HL-60 (cell line): ENCODE results near the gene KCNMA1.

Experiments
- DNase-seq, 2 experiments: peaks; one replicate each; pipeline ENCODE4 v3.0.0-alpha.2; 2010 to 2020; ENCODE audit warnings: low read depth in 1 of 2, low spot score in 1 of 2
- H3K27ac ChIP-seq: fragments of 250-450 bp; sonication (Bioruptor Pico); replicated peaks from 2 replicates; pipeline ENCODE4 v1.5.1; 2020; ENCODE audit warnings: mild to moderate bottlenecking, moderate library complexity
- H3K27me3 ChIP-seq: fragments of 250-450 bp; sonication (Bioruptor Pico); 2 replicates; pipeline ENCODE4 v1.5.1; 2021; ENCODE audit warnings: mild to moderate bottlenecking, moderate library complexity; ENCODE audit not compliant: insufficient read depth, poor library complexity, severe bottlenecking
- H3K4me3 ChIP-seq: replicated peaks from 2 replicates; pipeline ENCODE4 v1.5.1; 2011; ENCODE audit warnings: mild to moderate bottlenecking, control low read depth, low read length; ENCODE audit not compliant: insufficient read depth
- GABPA ChIP-seq: IDR thresholded peaks from 2 replicates; pipeline ENCODE4 v1.6.1; 2012; ENCODE audit warnings: low read depth
- POLR2AphosphoS5 ChIP-seq: IDR thresholded peaks from 2 replicates; pipeline ENCODE4 v1.6.1; 2012; ENCODE audit warnings: low read depth
- SPI1 ChIP-seq: IDR thresholded peaks from 2 replicates; pipeline ENCODE4 v1.6.1; 2012; ENCODE audit warnings: low read depth, mild to moderate bottlenecking, borderline replicate concordance
- TF ChIP-seq, protein P1 (sequence below): IDR thresholded peaks from one replicate; pipeline ENCODE4 v1.5.1; 2011; ENCODE audit warnings: low read length, control low read depth, inconsistent platforms; ENCODE audit not compliant: insufficient read depth
- TF ChIP-seq, protein P2 (sequence below): IDR thresholded peaks from 2 replicates; pipeline ENCODE4 v1.6.1; 2012; ENCODE audit warnings: low read depth; ENCODE audit not compliant: insufficient replicate concordance

KCNMA1 gene

DNA sequence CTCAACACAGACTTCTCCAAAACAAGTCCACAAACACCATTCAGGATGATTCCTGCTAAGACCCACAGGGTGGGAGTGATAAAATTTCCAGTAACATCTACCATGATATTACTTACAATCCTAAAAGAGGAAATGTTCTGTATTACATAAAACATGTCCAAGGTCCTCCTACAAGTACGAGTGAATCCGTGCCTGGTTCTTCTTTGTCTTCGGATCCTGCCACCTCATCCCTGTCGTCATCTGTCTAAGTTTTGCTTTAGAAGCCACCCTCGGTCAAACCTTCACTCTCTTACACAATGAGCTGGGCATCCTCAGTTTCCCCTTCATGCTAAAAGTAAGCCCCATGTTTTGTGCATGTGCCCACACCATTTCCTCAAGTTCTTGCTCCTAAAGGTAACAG is 279.0 kb downstream of the KCNMA1 start:
- H3K27me3 ChIP-seq, result no peaks in the 10 kb centered on the region
- H3K4me3 ChIP-seq, result no peak overlapping the region
- no peak for DNase-seq
- H3K27ac ChIP-seq, result no peak overlapping the region
- TF ChIP-seq, protein P1, sequence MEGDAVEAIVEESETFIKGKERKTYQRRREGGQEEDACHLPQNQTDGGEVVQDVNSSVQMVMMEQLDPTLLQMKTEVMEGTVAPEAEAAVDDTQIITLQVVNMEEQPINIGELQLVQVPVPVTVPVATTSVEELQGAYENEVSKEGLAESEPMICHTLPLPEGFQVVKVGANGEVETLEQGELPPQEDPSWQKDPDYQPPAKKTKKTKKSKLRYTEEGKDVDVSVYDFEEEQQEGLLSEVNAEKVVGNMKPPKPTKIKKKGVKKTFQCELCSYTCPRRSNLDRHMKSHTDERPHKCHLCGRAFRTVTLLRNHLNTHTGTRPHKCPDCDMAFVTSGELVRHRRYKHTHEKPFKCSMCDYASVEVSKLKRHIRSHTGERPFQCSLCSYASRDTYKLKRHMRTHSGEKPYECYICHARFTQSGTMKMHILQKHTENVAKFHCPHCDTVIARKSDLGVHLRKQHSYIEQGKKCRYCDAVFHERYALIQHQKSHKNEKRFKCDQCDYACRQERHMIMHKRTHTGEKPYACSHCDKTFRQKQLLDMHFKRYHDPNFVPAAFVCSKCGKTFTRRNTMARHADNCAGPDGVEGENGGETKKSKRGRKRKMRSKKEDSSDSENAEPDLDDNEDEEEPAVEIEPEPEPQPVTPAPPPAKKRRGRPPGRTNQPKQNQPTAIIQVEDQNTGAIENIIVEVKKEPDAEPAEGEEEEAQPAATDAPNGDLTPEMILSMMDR, result no peak
- TF ChIP-seq GABPA (no peak), POLR2AphosphoS5 (no peak)

DNA sequence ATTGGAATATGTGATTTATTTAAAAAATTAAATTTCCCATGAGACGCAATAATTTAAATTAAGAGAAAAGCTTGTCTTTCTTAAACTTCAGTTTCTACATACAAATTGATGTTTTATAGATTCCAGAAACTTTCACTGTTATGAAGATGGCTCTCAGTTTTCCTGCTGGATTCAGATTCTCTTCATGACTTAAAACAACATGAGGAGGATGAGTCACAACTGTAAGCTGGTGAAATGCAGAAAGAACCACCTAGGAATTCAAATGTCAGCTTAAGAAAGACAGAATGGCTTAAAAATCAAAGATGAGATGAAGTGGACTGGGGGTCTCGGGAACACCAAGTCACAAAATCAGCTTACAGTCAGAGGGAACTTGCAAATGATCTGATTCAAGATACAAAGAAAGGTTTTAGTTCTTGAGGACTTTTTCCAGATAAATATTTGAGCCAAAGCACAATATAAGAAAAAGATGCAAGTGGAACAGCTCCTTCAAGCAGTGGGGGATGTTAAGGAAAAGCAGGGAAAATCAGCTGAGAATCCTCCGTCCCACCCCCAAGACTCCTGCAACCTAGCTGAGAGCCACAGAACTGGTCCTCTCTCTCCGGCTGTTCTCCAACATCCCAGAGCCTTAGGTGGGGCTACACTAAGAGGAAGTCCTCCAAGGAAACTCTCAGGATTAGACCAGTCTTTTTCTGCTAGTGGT is 279.8 kb downstream of the KCNMA1 start:
- H3K27me3 ChIP-seq, result no peaks in the 10 kb centered on the region
- DNase-seq, result no peak
- H3K27ac ChIP-seq, result no peak overlapping the region
- TF ChIP-seq SPI1 (no peak), GABPA (no peak), POLR2AphosphoS5 (no peak)
- TF ChIP-seq, protein P1, result no peak
- TF ChIP-seq, protein P2, sequence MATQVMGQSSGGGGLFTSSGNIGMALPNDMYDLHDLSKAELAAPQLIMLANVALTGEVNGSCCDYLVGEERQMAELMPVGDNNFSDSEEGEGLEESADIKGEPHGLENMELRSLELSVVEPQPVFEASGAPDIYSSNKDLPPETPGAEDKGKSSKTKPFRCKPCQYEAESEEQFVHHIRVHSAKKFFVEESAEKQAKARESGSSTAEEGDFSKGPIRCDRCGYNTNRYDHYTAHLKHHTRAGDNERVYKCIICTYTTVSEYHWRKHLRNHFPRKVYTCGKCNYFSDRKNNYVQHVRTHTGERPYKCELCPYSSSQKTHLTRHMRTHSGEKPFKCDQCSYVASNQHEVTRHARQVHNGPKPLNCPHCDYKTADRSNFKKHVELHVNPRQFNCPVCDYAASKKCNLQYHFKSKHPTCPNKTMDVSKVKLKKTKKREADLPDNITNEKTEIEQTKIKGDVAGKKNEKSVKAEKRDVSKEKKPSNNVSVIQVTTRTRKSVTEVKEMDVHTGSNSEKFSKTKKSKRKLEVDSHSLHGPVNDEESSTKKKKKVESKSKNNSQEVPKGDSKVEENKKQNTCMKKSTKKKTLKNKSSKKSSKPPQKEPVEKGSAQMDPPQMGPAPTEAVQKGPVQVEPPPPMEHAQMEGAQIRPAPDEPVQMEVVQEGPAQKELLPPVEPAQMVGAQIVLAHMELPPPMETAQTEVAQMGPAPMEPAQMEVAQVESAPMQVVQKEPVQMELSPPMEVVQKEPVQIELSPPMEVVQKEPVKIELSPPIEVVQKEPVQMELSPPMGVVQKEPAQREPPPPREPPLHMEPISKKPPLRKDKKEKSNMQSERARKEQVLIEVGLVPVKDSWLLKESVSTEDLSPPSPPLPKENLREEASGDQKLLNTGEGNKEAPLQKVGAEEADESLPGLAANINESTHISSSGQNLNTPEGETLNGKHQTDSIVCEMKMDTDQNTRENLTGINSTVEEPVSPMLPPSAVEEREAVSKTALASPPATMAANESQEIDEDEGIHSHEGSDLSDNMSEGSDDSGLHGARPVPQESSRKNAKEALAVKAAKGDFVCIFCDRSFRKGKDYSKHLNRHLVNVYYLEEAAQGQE, result no peak
- no peak overlapping the region for H3K4me3 ChIP-seq

DNA sequence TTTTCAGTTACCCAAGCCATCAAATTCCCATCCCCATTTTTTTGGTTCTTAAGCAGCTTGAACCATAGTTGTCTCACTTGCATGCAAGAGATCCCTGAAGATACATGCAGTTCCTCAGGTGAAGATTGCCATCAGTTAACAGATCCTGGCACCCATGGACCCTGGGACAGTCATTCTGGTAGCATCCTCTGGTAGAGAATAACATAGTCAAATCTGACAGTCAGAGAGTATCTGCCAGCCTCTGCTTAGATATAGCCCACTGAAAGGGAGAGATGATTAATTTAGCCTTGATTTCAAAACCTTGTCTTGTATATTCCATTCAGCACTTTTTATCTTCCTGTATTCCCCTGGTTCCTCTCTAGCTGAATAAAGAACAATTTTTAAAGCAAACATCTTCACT is 280.4 kb downstream of the KCNMA1 start:
- Histone ChIP-seq H3K27ac (no peak overlapping the region), H3K4me3 (no peak overlapping the region), H3K27me3 (no peaks in the 10 kb centered on the region)
- no peak for DNase-seq
- no peak for TF ChIP-seq SPI1
- no peak for TF ChIP-seq GABPA
- no peak for TF ChIP-seq POLR2AphosphoS5
- TF ChIP-seq, protein P1, result no peak
- TF ChIP-seq, protein P2, result no peak

DNA sequence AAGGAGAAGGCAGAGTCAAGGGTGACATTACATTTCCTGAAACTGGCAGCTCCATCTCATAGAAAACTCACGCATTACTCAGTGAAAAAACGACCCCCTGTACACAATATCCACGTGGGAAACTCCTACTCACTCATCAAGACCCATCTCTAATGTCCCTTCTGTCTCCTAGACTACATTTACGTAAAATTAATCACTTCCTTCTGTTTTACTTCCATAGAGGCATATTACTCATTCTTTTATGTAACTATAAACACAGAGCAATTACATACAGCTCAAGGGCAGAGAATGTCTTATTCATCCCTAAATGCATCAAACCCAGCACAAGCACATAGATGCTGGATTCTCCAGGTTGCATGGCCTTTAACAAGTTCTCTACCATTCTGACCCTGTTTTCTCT is 281.8 kb downstream of the KCNMA1 start:
- Histone ChIP-seq H3K27me3 (peaks cover 2% of the 10 kb centered on the region), H3K4me3 (no peak overlapping the region), H3K27ac (no peak overlapping the region)
- TF ChIP-seq GABPA, result no peak
- DNase-seq, result no peak
